HL-60 (cell line): ENCODE measurements around the gene SF3A2.

Experiments used
- SPI1 ChIP-seq: IDR thresholded peaks from 2 replicates; pipeline ENCODE4 v1.6.1; 2012; ENCODE audit warnings: low read depth, mild to moderate bottlenecking, borderline replicate concordance
- TF ChIP-seq, protein P1 (sequence below): IDR thresholded peaks from one replicate; pipeline ENCODE4 v1.5.1; 2011; ENCODE audit warnings: low read length, control low read depth, inconsistent platforms; ENCODE audit not compliant: insufficient read depth
- TF ChIP-seq, protein P2 (sequence below): IDR thresholded peaks from 2 replicates; pipeline ENCODE4 v1.6.1; 2012; ENCODE audit warnings: low read depth; ENCODE audit not compliant: insufficient replicate concordance

DNA sequence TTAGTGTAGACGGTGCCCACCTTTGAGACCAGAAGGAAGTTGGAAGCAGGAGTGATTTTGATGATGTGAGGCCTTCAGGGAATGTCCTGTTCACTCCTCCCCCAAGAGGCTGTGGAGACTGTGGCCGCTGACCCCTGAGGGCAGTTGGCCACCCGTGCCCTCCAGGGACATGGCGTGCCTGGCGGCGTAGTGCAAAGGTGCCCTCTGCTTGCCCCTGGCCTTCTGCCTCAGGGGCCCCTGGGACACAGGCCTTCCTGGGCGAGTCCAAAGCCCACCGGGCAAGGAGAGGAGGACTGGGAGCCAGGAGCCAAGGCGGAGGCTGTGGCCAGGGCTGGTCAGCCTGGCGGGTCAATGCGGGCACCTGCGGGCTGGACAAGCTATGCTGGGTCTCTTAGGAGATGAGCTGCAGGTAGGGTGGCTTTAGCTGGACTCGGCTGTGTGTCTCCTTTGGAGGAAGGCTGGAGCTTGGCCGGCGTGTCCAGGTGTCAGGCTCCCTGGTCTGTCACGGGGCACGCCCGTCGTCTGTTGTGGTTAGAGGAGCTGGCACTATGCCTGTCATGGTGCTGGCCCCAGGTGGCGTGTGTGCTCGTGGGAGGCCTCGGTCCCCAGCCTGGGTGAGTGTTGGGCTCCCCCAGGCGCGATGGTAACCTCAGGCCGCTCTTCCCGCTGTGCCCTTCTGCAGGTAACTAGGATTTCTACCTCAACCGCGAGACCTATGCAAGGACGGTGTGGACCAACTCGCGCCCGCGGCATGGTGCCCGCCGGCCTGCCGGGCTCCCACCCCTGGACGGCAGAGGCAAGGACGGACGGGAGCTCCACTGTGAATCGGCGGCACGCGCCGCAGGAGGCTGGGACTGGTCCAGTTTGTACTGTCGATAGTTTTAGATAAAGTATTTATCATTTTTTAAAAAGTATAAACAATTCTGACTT lies 7.3 kb upstream of the SF3A2 start:
- TF ChIP-seq, protein P1, sequence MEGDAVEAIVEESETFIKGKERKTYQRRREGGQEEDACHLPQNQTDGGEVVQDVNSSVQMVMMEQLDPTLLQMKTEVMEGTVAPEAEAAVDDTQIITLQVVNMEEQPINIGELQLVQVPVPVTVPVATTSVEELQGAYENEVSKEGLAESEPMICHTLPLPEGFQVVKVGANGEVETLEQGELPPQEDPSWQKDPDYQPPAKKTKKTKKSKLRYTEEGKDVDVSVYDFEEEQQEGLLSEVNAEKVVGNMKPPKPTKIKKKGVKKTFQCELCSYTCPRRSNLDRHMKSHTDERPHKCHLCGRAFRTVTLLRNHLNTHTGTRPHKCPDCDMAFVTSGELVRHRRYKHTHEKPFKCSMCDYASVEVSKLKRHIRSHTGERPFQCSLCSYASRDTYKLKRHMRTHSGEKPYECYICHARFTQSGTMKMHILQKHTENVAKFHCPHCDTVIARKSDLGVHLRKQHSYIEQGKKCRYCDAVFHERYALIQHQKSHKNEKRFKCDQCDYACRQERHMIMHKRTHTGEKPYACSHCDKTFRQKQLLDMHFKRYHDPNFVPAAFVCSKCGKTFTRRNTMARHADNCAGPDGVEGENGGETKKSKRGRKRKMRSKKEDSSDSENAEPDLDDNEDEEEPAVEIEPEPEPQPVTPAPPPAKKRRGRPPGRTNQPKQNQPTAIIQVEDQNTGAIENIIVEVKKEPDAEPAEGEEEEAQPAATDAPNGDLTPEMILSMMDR, result no peak
- TF ChIP-seq SPI1, result no peak
- TF ChIP-seq, protein P2, sequence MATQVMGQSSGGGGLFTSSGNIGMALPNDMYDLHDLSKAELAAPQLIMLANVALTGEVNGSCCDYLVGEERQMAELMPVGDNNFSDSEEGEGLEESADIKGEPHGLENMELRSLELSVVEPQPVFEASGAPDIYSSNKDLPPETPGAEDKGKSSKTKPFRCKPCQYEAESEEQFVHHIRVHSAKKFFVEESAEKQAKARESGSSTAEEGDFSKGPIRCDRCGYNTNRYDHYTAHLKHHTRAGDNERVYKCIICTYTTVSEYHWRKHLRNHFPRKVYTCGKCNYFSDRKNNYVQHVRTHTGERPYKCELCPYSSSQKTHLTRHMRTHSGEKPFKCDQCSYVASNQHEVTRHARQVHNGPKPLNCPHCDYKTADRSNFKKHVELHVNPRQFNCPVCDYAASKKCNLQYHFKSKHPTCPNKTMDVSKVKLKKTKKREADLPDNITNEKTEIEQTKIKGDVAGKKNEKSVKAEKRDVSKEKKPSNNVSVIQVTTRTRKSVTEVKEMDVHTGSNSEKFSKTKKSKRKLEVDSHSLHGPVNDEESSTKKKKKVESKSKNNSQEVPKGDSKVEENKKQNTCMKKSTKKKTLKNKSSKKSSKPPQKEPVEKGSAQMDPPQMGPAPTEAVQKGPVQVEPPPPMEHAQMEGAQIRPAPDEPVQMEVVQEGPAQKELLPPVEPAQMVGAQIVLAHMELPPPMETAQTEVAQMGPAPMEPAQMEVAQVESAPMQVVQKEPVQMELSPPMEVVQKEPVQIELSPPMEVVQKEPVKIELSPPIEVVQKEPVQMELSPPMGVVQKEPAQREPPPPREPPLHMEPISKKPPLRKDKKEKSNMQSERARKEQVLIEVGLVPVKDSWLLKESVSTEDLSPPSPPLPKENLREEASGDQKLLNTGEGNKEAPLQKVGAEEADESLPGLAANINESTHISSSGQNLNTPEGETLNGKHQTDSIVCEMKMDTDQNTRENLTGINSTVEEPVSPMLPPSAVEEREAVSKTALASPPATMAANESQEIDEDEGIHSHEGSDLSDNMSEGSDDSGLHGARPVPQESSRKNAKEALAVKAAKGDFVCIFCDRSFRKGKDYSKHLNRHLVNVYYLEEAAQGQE, result no peak
